GM12878 (cell line): ENCODE data around the gene PARM1. TPM values are rescaled to one million over a fixed set of nuclear protein-coding genes. Genes with fewer than 3 reads are reported as not detected.
A peak's percentile ranks its signal among the peaks of the same experiment; 100 is the strongest.

Experiments
- ATF3 ChIP-seq: IDR thresholded peaks from 2 replicates; pipeline ENCODE4 v1.6.1; 2011; ENCODE audit warnings: low read depth, mild to moderate bottlenecking, low read length, moderate library complexity, borderline replicate concordance; ENCODE audit errors: extremely low read depth
- BCL11A ChIP-seq: IDR thresholded peaks from 2 replicates; pipeline ENCODE4 v1.6.1; 2011; ENCODE audit warnings: low read depth, low read length
- CTCF ChIP-seq, 3 experiments: IDR thresholded peaks in 2 of 3; conservative IDR thresholded peaks in 1 of 3; 2 replicates each; pipeline ENCODE4 v1.5.1; 2011; ENCODE audit warnings: low read depth in 3 of 3, low read length in 3 of 3, mild to moderate bottlenecking in 3 of 3, control low read depth in 2 of 3, moderate library complexity in 2 of 3, inconsistent platforms in 1 of 3, mixed read lengths in 1 of 3; ENCODE audit not compliant: control insufficient read depth in 2 of 3, insufficient read depth in 1 of 3; ENCODE audit errors: extremely low read depth in 1 of 3
- DPF2 ChIP-seq: fragments of 450-650 bp; IDR thresholded peaks from 2 replicates; pipeline ENCODE4 v1.6.1; 2017; ENCODE audit warnings: mild to moderate bottlenecking
- EP300 ChIP-seq, 2 experiments: fragments of 150-350 bp in 1 of 2; IDR thresholded peaks; 2 replicates each; pipeline ENCODE4 v1.6.1; 2011 to 2012; ENCODE audit warnings: low read depth in 2 of 2, low read length in 2 of 2, borderline replicate concordance in 1 of 2, improper control_type of control experiment in 1 of 2, inconsistent platforms in 1 of 2; ENCODE audit not compliant: control insufficient read depth in 1 of 2
- NBN ChIP-seq: fragments of 450-650 bp; IDR thresholded peaks from 2 replicates; pipeline ENCODE4 v1.6.1; 2016
- POLR2A ChIP-seq: IDR thresholded peaks from 2 replicates; pipeline ENCODE4 v1.6.1; 2011; ENCODE audit warnings: low read depth, mild to moderate bottlenecking, low read length
- RELA ChIP-seq: fragments of 450-650 bp; IDR thresholded peaks from 2 replicates; pipeline ENCODE4 v1.8.0; 2014; ENCODE audit warnings: borderline replicate concordance; ENCODE audit not compliant: partially characterized antibody
- RFX5 ChIP-seq: IDR thresholded peaks from 2 replicates; pipeline ENCODE4 v1.6.1; 2011; ENCODE audit warnings: low read depth, low read length, improper control_type of control experiment
- RUNX3 ChIP-seq: IDR thresholded peaks from 2 replicates; pipeline ENCODE4 v1.6.1; 2012; ENCODE audit warnings: low read length, inconsistent platforms
- ZSCAN29 ChIP-seq: fragments of 450-650 bp; IDR thresholded peaks from 2 replicates; pipeline ENCODE4 v1.6.1; 2017; ENCODE audit warnings: mild to moderate bottlenecking, moderate library complexity
- polyA plus RNA-seq, 11 experiments: library from polyadenylated mRNA; depleted of rRNA in 4 of 11; unstranded in 6 of 11; stranded (reverse) in 5 of 11; fragments of >200 nt; fragmentation: Nextera tagmentation in 4 of 11; fragmentation: Illumina TruSeq in 1 of 11; extraction: Ambion mirVana in 4 of 11; extraction: Trizol in 1 of 11; gene quantifications; 1 replicate in 1 of 11; 2 replicates in 10 of 11; pipeline versions ENCODE4 v1.2.1 to v1.2.3, GENCODE V29; 2011 to 2016; ENCODE audit warnings: inconsistent platforms in 2 of 11, missing spikeins in 2 of 11, low read depth in 1 of 11
- total RNA-seq, 4 experiments: library from RNA; depleted of rRNA in 3 of 4; stranded (reverse); fragments of >200 nt in 3 of 4; fragmentation: Illumina TruSeq in 1 of 4; extraction: Trizol in 1 of 4; gene quantifications; 2 replicates each; pipeline versions ENCODE4 v1.2.1 to v1.2.3, GENCODE V29; 2013 to 2021
- TF ChIP-seq, protein P1 (sequence below): fragments of 450-650 bp; IDR thresholded peaks from 2 replicates; pipeline ENCODE4 v1.6.1; 2017; ENCODE audit warnings: mild to moderate bottlenecking, low read depth, inconsistent platforms; ENCODE audit not compliant: poor library complexity, severe bottlenecking
- TF ChIP-seq, protein P2 (sequence below): fragments of 450-650 bp; IDR thresholded peaks from 2 replicates; pipeline ENCODE4 v1.6.1; 2016; ENCODE audit warnings: mild to moderate bottlenecking

The PARM1 gene
- total and polyA plus RNA-seq, 10 of the 15 experiments (the other 5 are each of a cell fraction or from before 2014, with no cell fraction given), result 13.9 to 56.2 (median 41.3) TPM

- no peak for TF ChIP-seq ATF3
- TF ChIP-seq BCL11A, result no peak
- TF ChIP-seq DPF2, result 0 out of 2 replicates have a peak, but pooled peaks have one; percentile 30
- TF ChIP-seq POLR2A, result no peak
- TF ChIP-seq, protein P1, sequence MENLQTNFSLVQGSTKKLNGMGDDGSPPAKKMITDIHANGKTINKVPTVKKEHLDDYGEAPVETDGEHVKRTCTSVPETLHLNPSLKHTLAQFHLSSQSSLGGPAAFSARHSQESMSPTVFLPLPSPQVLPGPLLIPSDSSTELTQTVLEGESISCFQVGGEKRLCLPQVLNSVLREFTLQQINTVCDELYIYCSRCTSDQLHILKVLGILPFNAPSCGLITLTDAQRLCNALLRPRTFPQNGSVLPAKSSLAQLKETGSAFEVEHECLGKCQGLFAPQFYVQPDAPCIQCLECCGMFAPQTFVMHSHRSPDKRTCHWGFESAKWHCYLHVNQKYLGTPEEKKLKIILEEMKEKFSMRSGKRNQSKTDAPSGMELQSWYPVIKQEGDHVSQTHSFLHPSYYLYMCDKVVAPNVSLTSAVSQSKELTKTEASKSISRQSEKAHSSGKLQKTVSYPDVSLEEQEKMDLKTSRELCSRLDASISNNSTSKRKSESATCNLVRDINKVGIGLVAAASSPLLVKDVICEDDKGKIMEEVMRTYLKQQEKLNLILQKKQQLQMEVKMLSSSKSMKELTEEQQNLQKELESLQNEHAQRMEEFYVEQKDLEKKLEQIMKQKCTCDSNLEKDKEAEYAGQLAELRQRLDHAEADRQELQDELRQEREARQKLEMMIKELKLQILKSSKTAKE, result no peak
- 0 out of 6 replicates have a peak, but pooled peaks of 1 of the 3 experiments have one; percentile 3 for TF ChIP-seq CTCF (IDR thresholded peaks at IDR 0.05 in 2 of 3, conservative IDR thresholded peaks at IDR 0.05 in 1 of 3; ENCODE audit: control insufficient read depth in 2 of 3, extremely low read depth in 1 of 3, insufficient read depth in 1 of 3, low read depth in 3 of 3, low read length in 3 of 3)
- TF ChIP-seq EP300 (IDR thresholded peaks at IDR 0.05; ENCODE audit: borderline replicate concordance in 1 of 2, control insufficient read depth in 1 of 2, low read depth in 2 of 2, low read length in 2 of 2), result peak in 1 of 2 experiments; percentile 31; a peak in 3 of 4 replicates
- TF ChIP-seq NBN, result no peak
- TF ChIP-seq, protein P2, sequence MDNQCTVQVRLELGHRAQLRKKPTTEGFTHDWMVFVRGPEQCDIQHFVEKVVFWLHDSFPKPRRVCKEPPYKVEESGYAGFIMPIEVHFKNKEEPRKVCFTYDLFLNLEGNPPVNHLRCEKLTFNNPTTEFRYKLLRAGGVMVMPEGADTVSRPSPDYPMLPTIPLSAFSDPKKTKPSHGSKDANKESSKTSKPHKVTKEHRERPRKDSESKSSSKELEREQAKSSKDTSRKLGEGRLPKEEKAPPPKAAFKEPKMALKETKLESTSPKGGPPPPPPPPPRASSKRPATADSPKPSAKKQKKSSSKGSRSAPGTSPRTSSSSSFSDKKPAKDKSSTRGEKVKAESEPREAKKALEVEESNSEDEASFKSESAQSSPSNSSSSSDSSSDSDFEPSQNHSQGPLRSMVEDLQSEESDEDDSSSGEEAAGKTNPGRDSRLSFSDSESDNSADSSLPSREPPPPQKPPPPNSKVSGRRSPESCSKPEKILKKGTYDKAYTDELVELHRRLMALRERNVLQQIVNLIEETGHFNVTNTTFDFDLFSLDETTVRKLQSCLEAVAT, result no peak
- TF ChIP-seq RELA, result no peak
- no peak for TF ChIP-seq RFX5
- TF ChIP-seq RUNX3, result peak; percentile 78
- no peak for TF ChIP-seq ZSCAN29
Measured at GRCh38 chr4:75004755-75005668, 72.1 kb downstream of the PARM1 start (continued).
